Measurements from ENCODE around the gene SUN2. TPM values are rescaled to one million over a fixed set of nuclear protein-coding genes. Genes with fewer than 3 reads are reported as not detected.

Gene SUN2
- total RNA-seq (ENCODE audit: low replicate concordance), result 41.9 and 65.1 TPM in 2 replicates

GRCh38 chr22:38755911-38756532 is at the start of gene SUN2:
Gene SUN2, minus strand, starts transcription at chr22:38755998. Its CDS starts 3,370 bp downstream, at chr22:38752628.

DNA sequence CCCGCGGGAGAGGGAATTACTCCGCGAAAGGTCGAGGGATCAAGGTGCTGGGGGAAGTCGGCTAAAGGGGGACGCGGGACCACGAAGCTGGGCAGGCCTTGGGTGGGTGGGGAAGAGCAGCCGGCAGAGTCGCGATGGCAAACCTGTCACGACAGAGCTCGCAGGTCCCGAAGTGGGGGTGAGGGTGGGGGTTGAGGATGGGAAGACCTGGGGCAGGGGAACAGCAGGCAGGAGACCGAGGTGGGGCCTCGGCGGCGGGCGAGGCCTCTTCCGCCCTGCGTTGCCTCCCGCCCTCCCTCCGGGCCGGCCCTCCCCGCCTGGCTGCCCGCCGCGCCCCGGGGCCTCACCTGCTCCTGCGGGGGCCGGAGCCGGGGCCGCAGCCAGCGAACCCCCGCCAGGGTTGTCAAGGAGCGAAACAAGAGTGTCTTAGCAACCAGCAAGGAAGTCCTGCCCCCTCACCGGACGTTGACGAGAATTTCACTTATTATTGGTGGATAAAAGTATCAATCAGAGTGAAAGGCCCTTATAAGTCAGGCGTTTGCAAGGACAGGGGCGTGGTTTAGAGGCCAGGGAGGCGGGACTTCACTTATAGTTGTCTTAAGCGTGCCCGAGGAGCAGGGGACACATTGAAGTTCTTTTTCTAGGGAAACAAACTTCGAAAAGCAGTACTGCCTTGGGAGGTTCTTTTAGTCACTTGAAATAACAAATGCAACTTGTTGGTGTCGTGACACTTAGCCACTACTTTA is 38.1 kb upstream of the SUN2 start, which contains the start of gene DNAL4:
DNAL4 (minus strand) TSS at position 423 of the 746 bp plus-strand sequence. CDS start 11,412 bp downstream, outside the sequence.

GRCh38 chr22:38705235-38706100 is 50.3 kb downstream of the SUN2 start, which contains the start of gene GTPBP1:
Gene GTPBP1, plus strand, starts transcription at chr22:38705944. Its CDS starts 12 bp downstream, at chr22:38705956.

GRCh38 chr22:38700789-38701628 is 54.8 kb downstream of the SUN2 start, which contains the start of gene JOSD1:
Gene JOSD1, minus strand, starts transcription at chr22:38700943. Its CDS starts 956 bp downstream, at chr22:38699987.

Other genes with a start within 250 kb of the SUN2 start
- gene DDX17, start 249.7 kb downstream of the SUN2 start, total RNA-seq (ENCODE audit: low replicate concordance), result 217 and 451 TPM in 2 replicates
- 1.1 and 3.3 TPM in 2 replicates for gene DMC1, start 185.8 kb downstream of the SUN2 start, total RNA-seq (ENCODE audit: low replicate concordance)
- 0.75 and 2.2 TPM in 2 replicates for gene FAM227A, start 99.6 kb downstream of the SUN2 start, total RNA-seq (ENCODE audit: low replicate concordance)
- 16.1 and 26.8 TPM in 2 replicates for gene CBY1, start 99.4 kb downstream of the SUN2 start, total RNA-seq (ENCODE audit: low replicate concordance)
- gene TOMM22, start 74.0 kb downstream of the SUN2 start, total RNA-seq (ENCODE audit: low replicate concordance), result 48.3 and 75.0 TPM in 2 replicates
- gene JOSD1, start 55.1 kb downstream of the SUN2 start, total RNA-seq (ENCODE audit: low replicate concordance), result 31.1 and 54.8 TPM in 2 replicates
- 34.4 and 54.5 TPM in 2 replicates for gene GTPBP1, start 50.1 kb downstream of the SUN2 start, total RNA-seq (ENCODE audit: low replicate concordance)
- 12.4 and 19.4 TPM in 2 replicates for gene DNAL4, start 38.1 kb upstream of the SUN2 start, total RNA-seq (ENCODE audit: low replicate concordance)
- 0.60 and 2.0 TPM in 2 replicates for gene NPTXR, start 88.0 kb upstream of the SUN2 start, total RNA-seq (ENCODE audit: low replicate concordance)
- 22.2 and 24.6 TPM in 2 replicates for gene CBX6, start 116.2 kb upstream of the SUN2 start, total RNA-seq (ENCODE audit: low replicate concordance)
- gene APOBEC3A, start 201.6 kb upstream of the SUN2 start, total RNA-seq (ENCODE audit: low replicate concordance), result not detected in 2 replicates
- gene APOBEC3B, start 226.3 kb upstream of the SUN2 start, total RNA-seq (ENCODE audit: low replicate concordance), result 0.82 and 1.6 TPM in 2 replicates